ENCODE measurements around the gene IRX6. TPM values are rescaled to one million over a fixed set of nuclear protein-coding genes. Genes with fewer than 3 reads are reported as not detected.

IRX6 gene
- total RNA-seq, 1 experiment from 2014 or later, result not detected

GRCh38 chr16:55373489-55373832, 49.5 kb downstream of the IRX6 start:
- H3K9ac ChIP-seq (ENCODE audit: extremely low read depth, insufficient read length, low read length), result no peak overlapping the region
- no peak overlapping the region for H2AK5ac ChIP-seq (ENCODE audit: insufficient read length, low read length)
- no peak overlapping the region for H3K56ac ChIP-seq (ENCODE audit: insufficient read length, low read depth, low read length)
- no peaks in the 10 kb centered on the region; a peak in 1 of 7 replicates for H3K36me3 Mint-ChIP-seq (ENCODE audit: insufficient read depth in 1 of 3, low read depth in 3 of 3)
- no peak overlapping the region for H3K18ac ChIP-seq (ENCODE audit: insufficient read length, low read depth, low read length)
- H3K27ac ChIP-seq (ENCODE audit: insufficient read length, low read depth, low read length), result no peak overlapping the region
- no peaks in the 10 kb centered on the region for H3K79me2 ChIP-seq (ENCODE audit: insufficient read depth, low read length)
- no peaks in the 10 kb centered on the region for H3K9me3 Mint-ChIP-seq
- H2BK120ac ChIP-seq (ENCODE audit: low read depth, low read length, poor library complexity, severe bottlenecking), result no peak overlapping the region
- H4K5ac ChIP-seq (ENCODE audit: insufficient read length, low read depth, low read length), result no peak overlapping the region
- H3K27ac Mint-ChIP-seq, result no peak overlapping the region
- H3K4ac ChIP-seq (ENCODE audit: low read depth, low read length), result no peak overlapping the region
- H3K4me1 ChIP-seq (ENCODE audit: insufficient read depth, low read length), result no peaks in the 10 kb centered on the region
- no peak overlapping the region for H2BK5ac ChIP-seq (ENCODE audit: insufficient read length, low read length)
- H3K27me3 ChIP-seq (ENCODE audit: insufficient read depth, low read length), result no peaks in the 10 kb centered on the region; the same call in 1 of the 2 replicates
- no peak overlapping the region for H4K91ac ChIP-seq (ENCODE audit: insufficient read length, low read depth, low read length)
- no peaks in the 10 kb centered on the region for H3K79me1 ChIP-seq (ENCODE audit: insufficient read depth, low read depth, low read length, poor library complexity, severe bottlenecking)
- no peak overlapping the region for H2BK15ac ChIP-seq (ENCODE audit: low read depth, low read length)
- H4K20me1 ChIP-seq (ENCODE audit: control insufficient read depth, insufficient read depth, insufficient read length), result no peaks in the 10 kb centered on the region
- no peak overlapping the region for H2BK20ac ChIP-seq (ENCODE audit: low read depth, low read length, poor library complexity, severe bottlenecking)
- no peak overlapping the region for H3K4me3 Mint-ChIP-seq
- no peak overlapping the region for H3K23ac ChIP-seq (ENCODE audit: insufficient read length, low read depth, low read length)
- TF ChIP-seq, protein P1, sequence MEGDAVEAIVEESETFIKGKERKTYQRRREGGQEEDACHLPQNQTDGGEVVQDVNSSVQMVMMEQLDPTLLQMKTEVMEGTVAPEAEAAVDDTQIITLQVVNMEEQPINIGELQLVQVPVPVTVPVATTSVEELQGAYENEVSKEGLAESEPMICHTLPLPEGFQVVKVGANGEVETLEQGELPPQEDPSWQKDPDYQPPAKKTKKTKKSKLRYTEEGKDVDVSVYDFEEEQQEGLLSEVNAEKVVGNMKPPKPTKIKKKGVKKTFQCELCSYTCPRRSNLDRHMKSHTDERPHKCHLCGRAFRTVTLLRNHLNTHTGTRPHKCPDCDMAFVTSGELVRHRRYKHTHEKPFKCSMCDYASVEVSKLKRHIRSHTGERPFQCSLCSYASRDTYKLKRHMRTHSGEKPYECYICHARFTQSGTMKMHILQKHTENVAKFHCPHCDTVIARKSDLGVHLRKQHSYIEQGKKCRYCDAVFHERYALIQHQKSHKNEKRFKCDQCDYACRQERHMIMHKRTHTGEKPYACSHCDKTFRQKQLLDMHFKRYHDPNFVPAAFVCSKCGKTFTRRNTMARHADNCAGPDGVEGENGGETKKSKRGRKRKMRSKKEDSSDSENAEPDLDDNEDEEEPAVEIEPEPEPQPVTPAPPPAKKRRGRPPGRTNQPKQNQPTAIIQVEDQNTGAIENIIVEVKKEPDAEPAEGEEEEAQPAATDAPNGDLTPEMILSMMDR (conservative IDR thresholded peaks at IDR 0.05), result no peak
- peaks cover 45% of the 10 kb centered on the region for H3K27me3 Mint-ChIP-seq (ENCODE audit: low read depth)
- no peak overlapping the region for H4K8ac ChIP-seq (replicated peaks; ENCODE audit: insufficient read length, low read depth, low read length)
- no peak overlapping the region for H3K4me2 ChIP-seq (ENCODE audit: insufficient read depth, insufficient read length, low read length)
- H3K4me1 Mint-ChIP-seq, result peaks cover 15 to 26% of the 10 kb centered on the region in 2 experiments
- H2AFZ ChIP-seq (ENCODE audit: low read length), result no peak overlapping the region
- H3K23me2 ChIP-seq (ENCODE audit: insufficient read length, low read depth, low read length, poor library complexity, severe bottlenecking), result no peaks in the 10 kb centered on the region
- H2BK12ac ChIP-seq (ENCODE audit: insufficient read length, low read depth, low read length), result no peak overlapping the region
- no peaks in the 10 kb centered on the region for H3K9me3 ChIP-seq (ENCODE audit: control insufficient read depth, low read depth, low read length)
- H3K14ac ChIP-seq (ENCODE audit: insufficient read depth, low read length), result no peak overlapping the region
- DNase-seq, result no peak
- H3T11ph ChIP-seq (ENCODE audit: low read length), result no peak overlapping the region
